Cardiac fibroblast (primary cell): Measurements from ENCODE around the gene TMEM187.

Source experiments
- DNase-seq, 2 donors: peaks; one replicate each; pipeline versions ENCODE4 v3.0.0 to v3.0.0-alpha.2; 2010; ENCODE audit warnings: low read depth in 2 of 2
- H3K4me3 ChIP-seq, 2 donors: replicated peaks in 1 of 2; 1 replicate in 1 of 2; 2 replicates in 1 of 2; pipeline ENCODE4 v1.5.1; 2011; ENCODE audit warnings: low read depth in 2 of 2, low read length in 2 of 2, mild to moderate bottlenecking in 2 of 2, moderate library complexity in 1 of 2
- TF ChIP-seq, protein P1 (sequence below): IDR thresholded peaks from one replicate; pipeline ENCODE4 v1.5.1; 2011; ENCODE audit warnings: low read depth, mild to moderate bottlenecking, low read length, inconsistent platforms

The TMEM187 gene

DNA sequence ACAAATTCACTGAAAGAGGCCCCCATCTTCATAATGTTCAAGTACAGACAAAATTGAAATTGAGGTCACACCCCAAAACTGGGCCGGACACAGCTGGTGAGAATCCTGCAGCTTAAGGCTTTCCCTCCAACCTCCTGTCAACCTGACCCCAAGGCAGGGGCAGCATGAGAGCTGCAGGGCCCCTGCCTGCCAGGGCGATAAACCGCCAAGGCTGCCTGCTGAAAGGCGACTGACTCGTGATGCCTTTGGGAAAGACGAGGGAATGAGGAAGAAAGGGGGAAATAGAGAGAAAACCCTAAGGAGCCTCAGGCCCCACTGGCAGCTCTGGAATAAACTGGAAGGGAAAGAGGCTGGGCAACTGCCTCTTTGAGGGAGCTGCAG lies 54.5 kb downstream of the TMEM187 start:
- TF ChIP-seq, protein P1, sequence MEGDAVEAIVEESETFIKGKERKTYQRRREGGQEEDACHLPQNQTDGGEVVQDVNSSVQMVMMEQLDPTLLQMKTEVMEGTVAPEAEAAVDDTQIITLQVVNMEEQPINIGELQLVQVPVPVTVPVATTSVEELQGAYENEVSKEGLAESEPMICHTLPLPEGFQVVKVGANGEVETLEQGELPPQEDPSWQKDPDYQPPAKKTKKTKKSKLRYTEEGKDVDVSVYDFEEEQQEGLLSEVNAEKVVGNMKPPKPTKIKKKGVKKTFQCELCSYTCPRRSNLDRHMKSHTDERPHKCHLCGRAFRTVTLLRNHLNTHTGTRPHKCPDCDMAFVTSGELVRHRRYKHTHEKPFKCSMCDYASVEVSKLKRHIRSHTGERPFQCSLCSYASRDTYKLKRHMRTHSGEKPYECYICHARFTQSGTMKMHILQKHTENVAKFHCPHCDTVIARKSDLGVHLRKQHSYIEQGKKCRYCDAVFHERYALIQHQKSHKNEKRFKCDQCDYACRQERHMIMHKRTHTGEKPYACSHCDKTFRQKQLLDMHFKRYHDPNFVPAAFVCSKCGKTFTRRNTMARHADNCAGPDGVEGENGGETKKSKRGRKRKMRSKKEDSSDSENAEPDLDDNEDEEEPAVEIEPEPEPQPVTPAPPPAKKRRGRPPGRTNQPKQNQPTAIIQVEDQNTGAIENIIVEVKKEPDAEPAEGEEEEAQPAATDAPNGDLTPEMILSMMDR, result no peak
- no peak for DNase-seq
- H3K4me3 ChIP-seq, result no peak overlapping the region

DNA sequence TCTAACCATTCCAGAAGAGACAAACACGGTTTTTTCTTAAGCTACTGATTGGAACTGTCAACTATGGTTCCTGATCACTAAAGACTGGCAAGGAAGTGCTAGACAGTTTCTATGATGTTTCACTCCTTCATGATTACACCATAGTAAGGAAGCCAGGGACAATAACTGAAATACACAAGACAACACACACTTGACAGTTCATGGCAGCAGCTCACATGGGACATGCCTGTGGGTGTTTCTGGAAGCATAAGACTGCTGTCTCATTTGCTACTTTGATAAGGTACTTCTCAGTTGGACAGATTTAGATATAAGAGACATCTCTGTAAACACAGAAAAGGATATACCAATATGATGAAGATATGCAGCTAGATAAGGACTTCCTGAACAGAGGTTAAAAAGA lies 55.4 kb downstream of the TMEM187 start:
- no peak overlapping the region for H3K4me3 ChIP-seq
- TF ChIP-seq, protein P1, result no peak
- DNase-seq, result no peak

DNA sequence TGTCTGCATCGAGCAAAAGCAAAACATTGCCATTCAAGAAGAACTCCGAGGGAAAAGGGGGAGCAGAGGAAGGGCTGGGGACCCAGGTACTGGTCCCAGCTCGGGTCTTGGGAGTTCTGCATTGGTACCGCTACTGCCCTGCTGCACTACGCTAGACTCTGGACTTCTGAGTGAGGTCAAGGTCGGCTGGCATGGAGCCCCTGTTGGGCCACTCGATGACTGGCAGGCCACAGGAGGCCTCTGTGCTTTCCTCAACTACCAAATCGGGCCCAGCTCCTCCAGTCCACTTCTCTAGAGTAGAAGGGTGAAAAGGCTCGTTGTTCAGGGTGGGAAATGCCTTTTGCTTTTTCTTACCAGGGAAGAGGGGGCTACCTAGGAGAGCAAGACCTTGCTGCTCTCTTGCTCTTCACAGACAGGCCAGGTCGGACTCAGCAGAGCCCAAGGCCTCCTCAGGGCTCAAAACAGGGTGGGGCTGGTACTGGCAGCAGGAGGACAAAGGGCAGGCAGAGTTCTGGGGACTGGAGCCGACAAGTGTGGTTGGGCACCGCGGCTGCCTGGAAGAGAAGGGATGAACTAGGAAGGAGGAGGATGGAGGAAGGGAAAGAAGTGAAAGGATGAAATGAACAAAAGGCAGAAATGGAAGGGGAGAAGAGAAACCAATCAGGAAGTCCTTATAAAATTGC lies 56.1 kb downstream of the TMEM187 start:
- H3K4me3 ChIP-seq, result no peak overlapping the region
- DNase-seq, result no peak
- TF ChIP-seq, protein P1, result no peak

DNA sequence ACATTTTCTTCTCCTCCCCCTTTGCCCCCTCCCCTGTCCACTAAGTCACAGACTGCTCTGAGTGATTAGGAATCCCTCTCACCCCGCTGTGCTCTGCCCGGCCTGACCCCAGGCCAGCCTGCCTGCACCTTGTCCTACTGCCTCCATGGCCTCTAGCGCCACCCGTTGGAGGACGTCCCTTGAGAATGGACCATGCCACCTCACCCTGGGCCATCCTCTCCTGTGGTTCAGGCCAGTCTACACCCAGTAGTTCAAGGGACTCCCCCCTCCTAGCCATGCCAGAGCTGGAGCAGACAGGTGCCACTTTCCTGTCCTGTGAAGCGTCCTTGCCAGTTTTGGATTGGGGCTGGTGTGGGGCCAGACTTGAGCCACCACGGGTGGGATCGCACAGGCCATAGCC lies 56.9 kb downstream of the TMEM187 start:
- TF ChIP-seq, protein P1, result no peak
- H3K4me3 ChIP-seq, result no peak overlapping the region
- DNase-seq, result no peak

DNA sequence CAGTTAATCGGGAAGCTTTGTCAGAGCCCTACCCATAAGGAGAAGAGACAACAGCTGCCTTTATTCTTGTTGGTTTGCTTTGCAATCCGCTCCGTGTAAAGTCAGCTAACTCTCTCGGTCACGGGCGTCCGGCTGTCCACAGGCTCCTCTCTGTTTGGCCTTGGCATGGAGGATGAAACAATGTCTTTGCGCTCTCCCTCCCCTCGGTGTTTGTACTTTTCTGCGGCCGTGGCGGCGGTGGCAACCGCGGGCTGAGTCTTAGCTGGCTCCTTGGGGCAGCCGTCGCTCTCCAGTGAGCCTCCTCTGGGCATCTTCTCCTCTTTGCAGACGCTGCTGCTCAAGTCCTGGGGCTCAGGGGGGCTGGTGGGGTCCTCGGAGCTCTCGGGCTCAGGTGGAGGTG lies 57.7 kb downstream of the TMEM187 start:
- DNase-seq, result no peak
- H3K4me3 ChIP-seq, result no peak overlapping the region
- TF ChIP-seq, protein P1, result no peak

DNA sequence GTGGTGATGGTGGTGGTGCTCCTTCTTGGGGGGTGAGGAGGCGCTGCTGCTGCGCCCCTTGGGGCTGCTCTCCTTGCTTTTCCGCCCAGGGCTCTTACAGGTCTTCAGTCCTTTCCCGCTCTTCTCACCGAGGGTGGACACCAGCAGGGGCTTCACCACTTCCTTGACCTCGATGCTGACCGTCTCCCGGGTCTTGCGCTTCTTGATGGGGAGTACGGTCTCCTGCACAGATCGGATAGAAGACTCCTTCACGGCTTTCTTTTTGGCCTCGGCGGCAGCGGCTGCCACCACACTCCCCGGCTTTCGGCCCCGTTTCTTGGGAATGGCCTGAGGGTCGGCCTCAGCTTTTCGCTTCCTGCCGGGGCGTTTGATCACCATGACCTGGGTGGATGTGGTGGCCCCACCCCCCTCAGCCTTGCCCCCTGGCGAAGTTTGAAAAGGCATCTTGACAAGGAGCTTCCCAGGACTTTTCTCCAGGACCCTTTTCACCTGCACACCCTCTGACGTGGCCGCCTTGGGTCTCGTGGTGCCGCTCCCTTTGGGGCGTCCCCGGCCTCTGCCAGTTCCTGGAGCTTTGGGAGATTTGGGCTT lies 58.3 kb downstream of the TMEM187 start:
- no peak for DNase-seq
- H3K4me3 ChIP-seq, result no peak overlapping the region
- TF ChIP-seq, protein P1, result no peak
